Measurements from ENCODE around the gene POLR2M. TPM values are rescaled to one million over a fixed set of nuclear protein-coding genes. Genes with fewer than 3 reads are reported as not detected.

The POLR2M gene
- 36.5 and 581 TPM in 2 replicates for total RNA-seq (2014; rRNA removed; shearing (Covaris generic); ENCODE audit: low replicate concordance)

- no peaks in the 10 kb centered on the region for H3K27me3 ChIP-seq
- H3K9me3 ChIP-seq: no peaks in the 10 kb centered on the region
- H3K36me3 ChIP-seq: peaks cover 32% of the 10 kb centered on the region
- H3K4me3 ChIP-seq: peak within 1 kb of the TSS; percentile 99
- DNase-seq: peak; percentile 97
Measured at GRCh38 chr15:57706405-57707209, at the start of gene POLR2M. POLR2M (plus strand) TSS chr15:57706714; CDS start chr15:57706843, 129 bp downstream.

- no peaks in the 10 kb centered on the region for H3K36me3 ChIP-seq
- DNase-seq: no peak
- no peak overlapping the region for H3K4me3 ChIP-seq
- no peaks in the 10 kb centered on the region for H3K9me3 ChIP-seq
- peaks cover 9% of the 10 kb centered on the region; the same call in 1 of the 2 replicates for H3K27me3 ChIP-seq
Measured at GRCh38 chr15:57657619-57658018, 48.9 kb upstream of the POLR2M start.

GRCh38 chr15:57662091-57662744 lies 44.3 kb upstream of the POLR2M start:
- no peaks in the 10 kb centered on the region for H3K9me3 ChIP-seq
- peaks cover 7% of the 10 kb centered on the region; the same call in 1 of the 2 replicates for H3K27me3 ChIP-seq
- no peak overlapping the region for H3K4me3 ChIP-seq
- no peak for DNase-seq
- no peaks in the 10 kb centered on the region for H3K36me3 ChIP-seq

GRCh38 chr15:57662802-57663201 lies 43.7 kb upstream of the POLR2M start:
- Histone ChIP-seq H3K27me3 (peaks cover 4% of the 10 kb centered on the region; the same call in 1 of the 2 replicates), H3K9me3 (no peaks in the 10 kb centered on the region), H3K4me3 (no peak overlapping the region), H3K36me3 (no peaks in the 10 kb centered on the region)
- no peak for DNase-seq

GRCh38 chr15:57663262-57663661 lies 43.3 kb upstream of the POLR2M start:
- Histone ChIP-seq H3K27me3 (peaks cover 4% of the 10 kb centered on the region; the same call in 1 of the 2 replicates), H3K9me3 (no peaks in the 10 kb centered on the region; the same call in 1 of the 2 replicates), H3K36me3 (no peaks in the 10 kb centered on the region), H3K4me3 (no peak overlapping the region)
- no peak for DNase-seq

GRCh38 chr15:57665194-57665593 lies 41.3 kb upstream of the POLR2M start:
- Histone ChIP-seq H3K4me3 (no peak overlapping the region), H3K27me3 (no peaks in the 10 kb centered on the region)

GRCh38 chr15:57665939-57666338 lies 40.6 kb upstream of the POLR2M start:
- H3K9me3 ChIP-seq: no peaks in the 10 kb centered on the region; the same call in 1 of the 2 replicates
- no peaks in the 10 kb centered on the region for H3K36me3 ChIP-seq
- no peak for DNase-seq
- H3K4me3 ChIP-seq: no peak overlapping the region
- no peaks in the 10 kb centered on the region for H3K27me3 ChIP-seq

More at GRCh38 chr15:57665194-57665593, 41.3 kb upstream of the POLR2M start:
- no peak for DNase-seq
- no peaks in the 10 kb centered on the region for H3K36me3 ChIP-seq
- H3K9me3 ChIP-seq: no peaks in the 10 kb centered on the region; the same call in 1 of the 2 replicates

GRCh38 chr15:57667171-57667849 lies 39.2 kb upstream of the POLR2M start:
- H3K27me3 ChIP-seq: no peaks in the 10 kb centered on the region
- no peak overlapping the region for H3K4me3 ChIP-seq
- no peaks in the 10 kb centered on the region for H3K36me3 ChIP-seq
- peak; percentile 43 for DNase-seq
- H3K9me3 ChIP-seq: no peaks in the 10 kb centered on the region; the same call in 1 of the 2 replicates

- no peaks in the 10 kb centered on the region; the same call in 1 of the 2 replicates for H3K9me3 ChIP-seq
- H3K27me3 ChIP-seq: no peaks in the 10 kb centered on the region
- no peak overlapping the region for H3K4me3 ChIP-seq
- DNase-seq: no peak
- no peaks in the 10 kb centered on the region for H3K36me3 ChIP-seq
Measured at GRCh38 chr15:57668016-57668415, 38.5 kb upstream of the POLR2M start.

GRCh38 chr15:57671636-57672035 lies 34.9 kb upstream of the POLR2M start:
- Histone ChIP-seq H3K9me3 (no peaks in the 10 kb centered on the region; the same call in 1 of the 2 replicates), H3K27me3 (no peaks in the 10 kb centered on the region), H3K36me3 (no peaks in the 10 kb centered on the region), H3K4me3 (no peak overlapping the region)
- no peak for DNase-seq

- H3K4me3 ChIP-seq: no peak overlapping the region
- DNase-seq: no peak
- no peaks in the 10 kb centered on the region for H3K27me3 ChIP-seq
- no peaks in the 10 kb centered on the region for H3K36me3 ChIP-seq
- no peaks in the 10 kb centered on the region for H3K9me3 ChIP-seq
Measured at GRCh38 chr15:57675481-57676181, 30.9 kb upstream of the POLR2M start.

GRCh38 chr15:57676585-57676984 lies 29.9 kb upstream of the POLR2M start:
- Histone ChIP-seq H3K36me3 (no peaks in the 10 kb centered on the region), H3K9me3 (no peaks in the 10 kb centered on the region), H3K4me3 (no peak overlapping the region), H3K27me3 (no peaks in the 10 kb centered on the region)
- DNase-seq: no peak

GRCh38 chr15:57677204-57677603 lies 29.3 kb upstream of the POLR2M start:
- DNase-seq: no peak
- Histone ChIP-seq H3K9me3 (no peaks in the 10 kb centered on the region), H3K27me3 (no peaks in the 10 kb centered on the region), H3K4me3 (no peak overlapping the region), H3K36me3 (no peaks in the 10 kb centered on the region)

- H3K9me3 ChIP-seq: no peaks in the 10 kb centered on the region
- peak; percentile 65 for DNase-seq
- no peaks in the 10 kb centered on the region for H3K27me3 ChIP-seq
- no peak overlapping the region for H3K4me3 ChIP-seq
- H3K36me3 ChIP-seq: no peaks in the 10 kb centered on the region
Measured at GRCh38 chr15:57680021-57680420, 26.5 kb upstream of the POLR2M start.

- H3K36me3 ChIP-seq: no peaks in the 10 kb centered on the region
- no peak overlapping the region for H3K4me3 ChIP-seq
- H3K27me3 ChIP-seq: no peaks in the 10 kb centered on the region
- no peaks in the 10 kb centered on the region for H3K9me3 ChIP-seq
- DNase-seq: no peak
Measured at GRCh38 chr15:57681011-57681410, 25.5 kb upstream of the POLR2M start.

- no peaks in the 10 kb centered on the region for H3K9me3 ChIP-seq
- H3K4me3 ChIP-seq: no peak overlapping the region
- DNase-seq: no peak
- no peaks in the 10 kb centered on the region for H3K36me3 ChIP-seq
- H3K27me3 ChIP-seq: no peaks in the 10 kb centered on the region
Measured at GRCh38 chr15:57683481-57683880, 23.0 kb upstream of the POLR2M start.

Data from MG63 (cell line).